Ovary (tissue), 9 donors: ENCODE measurements around the gene PARD3. TPM values are rescaled to one million over a fixed set of nuclear protein-coding genes. Genes with fewer than 3 reads are reported as not detected.

Experiments used
- DNase-seq, 5 donors: peaks; one replicate each; pipeline ENCODE4 v3.0.0-alpha.2; 2019 to 2020
- H3K27ac ChIP-seq, 2 donors: fragments of 200-600 bp; one replicate each; pipeline versions ENCODE4 v1.5.1 to v1.8.0; 2019 to 2022
- H3K27me3 ChIP-seq: fragments of 200-600 bp; one replicate; pipeline ENCODE4 v1.8.0; 2022
- H3K36me3 ChIP-seq: fragments of 200-600 bp; sonication (generic); one replicate; pipeline ENCODE4 v1.5.1; 2019
- H3K4me1 ChIP-seq: one replicate; pipeline ENCODE4 v1.8.1; 2013; ENCODE audit warnings: mild to moderate bottlenecking, moderate library complexity; ENCODE audit not compliant: insufficient read depth
- H3K4me3 ChIP-seq: fragments of 200-600 bp; sonication (generic); one replicate; pipeline ENCODE4 v1.5.1; 2017
- H3K9me3 ChIP-seq, 2 donors: fragments of 200-600 bp in 1 of 2; sonication (generic) in 1 of 2; one replicate each; pipeline versions ENCODE4 v1.5.1 to v1.8.1; 2013 to 2019; ENCODE audit warnings: mild to moderate bottlenecking in 1 of 2, moderate library complexity in 1 of 2
- CTCF ChIP-seq, 3 donors: fragments of 450-650 bp in 2 of 3; fragments of 200-600 bp in 1 of 3; IDR thresholded peaks; one replicate each; pipeline versions ENCODE4 v1.5.1 to v1.8.0; 2016 to 2022; ENCODE audit warnings: antibody characterized with exemption in 3 of 3, mild to moderate bottlenecking in 1 of 3
- EP300 ChIP-seq: sonication (generic); formaldehyde crosslinking; IDR thresholded peaks from one replicate; pipeline ENCODE4 v1.6.1; 2017; ENCODE audit warnings: antibody characterized with exemption
- POLR2A ChIP-seq: fragments of 450-650 bp; IDR thresholded peaks from one replicate; pipeline ENCODE4 v1.6.1; 2017; ENCODE audit warnings: antibody characterized with exemption, mild to moderate bottlenecking, moderate library complexity
- WGBS, 3 donors: extraction: QIAGEN DNeasy Blood & Tissue Kit in 1 of 3; methylation state at CpG; one replicate each; pipeline versions ENCODE4 v1.1.5 to v1.1.7; 2013 to 2017; 5-methylcytosine and 5-hydroxymethylcytosine counted together
- intact Hi-C, 4 donors: fragments of 100-400 bp; cut with DNase I; formaldehyde crosslinking; loops; one replicate each; pipeline versions ENCODE4 v1.11.0 to v1.15.1; 2022 to 2023
- polyA plus RNA-seq, 2 donors: library from polyadenylated mRNA; stranded (reverse); fragments of 200-250 nt in 1 of 2; fragments of 350-450 nt in 1 of 2; fragmentation: Illumina TruSeq in 1 of 2; extraction: RNeasy Lipid Tissue Mini Kit (QIAGEN cat#74804) in 1 of 2; gene quantifications; one replicate each; pipeline ENCODE4 v1.2.3, GENCODE V29; 2013 to 2014
- small RNA-seq: library from RNA; depleted of rRNA; stranded (forward); fragments of <200 nt; gene quantifications from one replicate; pipeline ENCODE3, GENCODE V24; 2016
- total RNA-seq, 7 donors: library from RNA; depleted of rRNA in 2 of 7; stranded (reverse); fragments of >200 nt in 2 of 7; fragmentation: NEBNext Ultra II Directional in 3 of 7; extraction: Animal tissue kit (Norgen Biotek cat#: 25700) in 3 of 7; gene quantifications; one replicate each; pipeline versions ENCODE4 v1.1.0 to v1.2.4, GENCODE V29; 2016 to 2023
- donor health status: DM: no; HTN: no; CAD: no; lungs with moderate emphysema.
- donor health status: DM: no; HTN: no; CAD: no.
- donor health status: Bipolar disorder and iron deficiency.
- donor health status: DM: yes; HTN: yes; CAD: no.
- donor health status: DM: no; HTN: no; CAD: no.
- donor health status: DM: yes; HTN: yes; CAD: no.

The PARD3 gene
- total and polyA plus RNA-seq, 9 donors: 31.8 to 92.3 (median 67.1) TPM

DNA sequence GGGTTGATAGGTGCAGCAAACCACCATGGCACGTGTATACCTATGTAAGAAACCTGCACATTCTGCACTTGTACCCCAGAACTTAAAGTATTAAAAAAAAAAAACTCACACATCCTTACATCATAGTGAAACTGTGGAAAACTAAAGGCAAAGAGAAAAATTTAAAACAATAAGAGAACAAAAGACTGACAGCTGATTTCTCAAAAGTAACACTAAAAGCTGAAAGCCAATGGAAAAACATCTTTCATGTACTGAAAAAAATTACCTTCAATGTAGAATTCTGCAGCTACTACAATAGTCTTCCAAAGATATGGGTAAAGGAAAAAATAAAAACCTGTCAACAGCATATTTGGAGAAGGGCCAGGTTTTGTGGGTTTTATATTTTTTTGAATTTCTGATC is 751.5 kb downstream of the PARD3 start:
- no peak for TF ChIP-seq EP300
- no peak for TF ChIP-seq CTCF (IDR thresholded peaks at IDR 0.05)
- no peak for TF ChIP-seq POLR2A
- Histone ChIP-seq H3K4me1 (no peaks in the 10 kb centered on the region), H3K36me3 (no peaks in the 10 kb centered on the region), H3K27me3 (no peaks in the 10 kb centered on the region), H3K9me3 (no peaks in the 10 kb centered on the region), H3K27ac (no peak overlapping the region), H3K4me3 (no peak overlapping the region)
- intact Hi-C loops: no loop called here
- DNase-seq: no peak
- WGBS, 3 donors: 96 to 100% (median 98%) methylated on average over 1 of the region's 1 CpG

- no peaks in the 10 kb centered on the region for H3K36me3 ChIP-seq
- H3K4me1 ChIP-seq: no peaks in the 10 kb centered on the region
- no peaks in the 10 kb centered on the region for H3K9me3 ChIP-seq
- DNase-seq: no peak
- no peak overlapping the region for H3K4me3 ChIP-seq
- no peak overlapping the region for H3K27ac ChIP-seq
- intact Hi-C loops: no loop called here
- H3K27me3 ChIP-seq: no peaks in the 10 kb centered on the region
- TF ChIP-seq CTCF (IDR thresholded peaks at IDR 0.05) (no peak), POLR2A (no peak), EP300 (no peak)
Measured at GRCh38 chr10:34061841-34062240, 753.3 kb downstream of the PARD3 start.

Small RNA genes lying within 50 kb of the gene (small RNA-seq; reads per million reads assigned to genes)
- gene ELOBP4 (not detected), gene RF00019 (not detected), gene RPL37P18 (not detected)
